ENCODE data around the gene PCSK2.

Gene PCSK2

GRCh38 chr20:17490501-17490900, 263.7 kb downstream of the PCSK2 start:
- no peak for DNase-seq

GRCh38 chr20:17491041-17491440, 264.2 kb downstream of the PCSK2 start:
- no peak for DNase-seq

GRCh38 chr20:17491488-17491887, 264.6 kb downstream of the PCSK2 start:
- no peak for DNase-seq

GRCh38 chr20:17493173-17493572, 266.3 kb downstream of the PCSK2 start:
- no peak for DNase-seq

- no peak for DNase-seq
Measured at GRCh38 chr20:17494201-17494600, 267.4 kb downstream of the PCSK2 start.

- no peak for DNase-seq
Measured at GRCh38 chr20:17495826-17496225, 269.0 kb downstream of the PCSK2 start.

- DNase-seq, result no peak
Measured at GRCh38 chr20:17497821-17498580, 271.2 kb downstream of the PCSK2 start.

- DNase-seq, result no peak
Measured at GRCh38 chr20:17498641-17499040, 271.8 kb downstream of the PCSK2 start.

- DNase-seq, result no peak
Measured at GRCh38 chr20:17499041-17499440, 272.2 kb downstream of the PCSK2 start.

GRCh38 chr20:17500271-17500670, 273.4 kb downstream of the PCSK2 start:
- no peak for DNase-seq

- no peak for DNase-seq
Measured at GRCh38 chr20:17500826-17501225, 274.0 kb downstream of the PCSK2 start.

GRCh38 chr20:17501701-17502100, 274.9 kb downstream of the PCSK2 start:
- DNase-seq, result no peak

- no peak for DNase-seq
Measured at GRCh38 chr20:17502105-17502504, 275.3 kb downstream of the PCSK2 start.

GRCh38 chr20:17503301-17504065, 276.6 kb downstream of the PCSK2 start:
- DNase-seq, result no peak

- DNase-seq, result no peak
Measured at GRCh38 chr20:17504066-17504897, 277.4 kb downstream of the PCSK2 start.

- DNase-seq, result peak; percentile 65
Measured at GRCh38 chr20:17504898-17505635, 278.2 kb downstream of the PCSK2 start.

GRCh38 chr20:17505636-17506517, 279.0 kb downstream of the PCSK2 start:
- peak; percentile 63 for DNase-seq

GRCh38 chr20:17507032-17507431, 280.2 kb downstream of the PCSK2 start:
- peak; percentile 24 for DNase-seq

- no peak for DNase-seq
Measured at GRCh38 chr20:17507531-17507930, 280.7 kb downstream of the PCSK2 start.

- no peak for DNase-seq
Measured at GRCh38 chr20:17508756-17509155, 281.9 kb downstream of the PCSK2 start.

- no peak for DNase-seq
Measured at GRCh38 chr20:17510548-17510947, 283.7 kb downstream of the PCSK2 start.

- peak; percentile 33 for DNase-seq
Measured at GRCh38 chr20:17511401-17511800, 284.6 kb downstream of the PCSK2 start.
